GM23248 (cell line): ENCODE measurements around the gene LDB2. TPM values are rescaled to one million over a fixed set of nuclear protein-coding genes. Genes with fewer than 3 reads are reported as not detected.

Experiments used
- DNase-seq: peaks from one replicate; pipeline ENCODE4 v3.0.0-alpha.2; 2015
- H2AFZ ChIP-seq: fragments of 200-600 bp; sonication (generic); 2 replicates; pipeline ENCODE4 v1.6.1; 2016; ENCODE audit warnings: antibody characterized with exemption
- H3F3A ChIP-seq: fragments of 200-600 bp; sonication (generic); 2 replicates; pipeline ENCODE4 v1.6.1; 2016; ENCODE audit warnings: mild to moderate bottlenecking, antibody characterized with exemption, mixed run types; ENCODE audit not compliant: insufficient read depth
- H3K27ac ChIP-seq: fragments of 200-600 bp; sonication (generic); 2 replicates; pipeline ENCODE4 v1.5.1; 2016; ENCODE audit warnings: mild to moderate bottlenecking
- H3K27me3 ChIP-seq: fragments of 200-600 bp; sonication (generic); replicated peaks from 2 replicates; pipeline ENCODE4 v1.6.1; 2016; ENCODE audit warnings: mild to moderate bottlenecking; ENCODE audit not compliant: insufficient read depth
- H3K36me3 ChIP-seq: fragments of 200-600 bp; sonication (generic); 2 replicates; pipeline ENCODE4 v1.6.1; 2016; ENCODE audit warnings: low read depth, mild to moderate bottlenecking
- H3K4me1 ChIP-seq: fragments of 200-600 bp; sonication (generic); 2 replicates; pipeline ENCODE4 v1.6.1; 2016; ENCODE audit warnings: mild to moderate bottlenecking; ENCODE audit not compliant: insufficient read depth
- H3K4me2 ChIP-seq: fragments of 200-600 bp; sonication (generic); one replicate; pipeline ENCODE4 v1.6.1; 2016; ENCODE audit warnings: mild to moderate bottlenecking; ENCODE audit not compliant: unreplicated experiment
- H3K4me3 ChIP-seq: fragments of 200-600 bp; sonication (generic); 2 replicates; pipeline ENCODE4 v1.5.1; 2016; ENCODE audit warnings: mild to moderate bottlenecking
- H3K79me2 ChIP-seq: fragments of 200-600 bp; sonication (generic); 2 replicates; pipeline ENCODE4 v1.6.1; 2016; ENCODE audit warnings: mild to moderate bottlenecking; ENCODE audit not compliant: insufficient read depth
- H3K9ac ChIP-seq: fragments of 200-600 bp; sonication (generic); 2 replicates; pipeline ENCODE4 v1.6.1; 2016; ENCODE audit warnings: mild to moderate bottlenecking
- H3K9me2 ChIP-seq: fragments of 200-600 bp; sonication (generic); 2 replicates; pipeline ENCODE4 v1.6.1; 2016; ENCODE audit warnings: mixed run types, mild to moderate bottlenecking, moderate library complexity; ENCODE audit not compliant: insufficient read depth
- H3K9me3 ChIP-seq: fragments of 200-600 bp; sonication (generic); one replicate; pipeline ENCODE4 v1.6.1; 2017; ENCODE audit warnings: low read depth
- H4K20me1 ChIP-seq: fragments of 200-600 bp; sonication (generic); 2 replicates; pipeline ENCODE4 v1.6.0; 2016; ENCODE audit not compliant: insufficient read depth
- EZH2 ChIP-seq: fragments of 200-600 bp; sonication (generic); IDR thresholded peaks from 2 replicates; pipeline ENCODE4 v1.6.1; 2018; ENCODE audit warnings: antibody characterized with exemption, mild to moderate bottlenecking; ENCODE audit not compliant: insufficient read depth, poor library complexity, severe bottlenecking
- EZH2phosphoT487 ChIP-seq: fragments of 200-600 bp; sonication (generic); IDR thresholded peaks from 2 replicates; pipeline ENCODE4 v1.6.1; 2018; ENCODE audit warnings: antibody characterized with exemption, moderate library complexity, mild to moderate bottlenecking, low read depth; ENCODE audit not compliant: insufficient read depth
- WGBS, 2 experiments: methylation state at CpG; one replicate each; pipeline ENCODE4 v1.1.6; 2015 to 2017; ENCODE audit warnings: low lambda C conversion rate in 2 of 2, low coverage in 1 of 2; ENCODE audit errors: missing lambda C conversion rate in 2 of 2; 5-methylcytosine and 5-hydroxymethylcytosine counted together
- in situ Hi-C: fragments of 300-500 bp; cut with MboI; formaldehyde crosslinking; loops from 2 replicates; pipeline ENCODE4 v1.15.0; 2020
- polyA plus RNA-seq: library from polyadenylated mRNA; unstranded; fragments of >200 nt; fragmentation: Nextera tagmentation; extraction: Ambion mirVana; gene quantifications from 2 replicates; pipeline ENCODE4 v1.2.1, GENCODE V29; 2016
- total RNA-seq: library from RNA; depleted of rRNA; stranded (reverse); fragments of >200 nt; shearing (Covaris generic); gene quantifications from 2 replicates; pipeline ENCODE4 v1.2.3, GENCODE V29; 2014

The LDB2 gene
- total and polyA plus RNA-seq, 2 experiments from 2014 or later, result 52.8 to 76.6 TPM

DNA sequence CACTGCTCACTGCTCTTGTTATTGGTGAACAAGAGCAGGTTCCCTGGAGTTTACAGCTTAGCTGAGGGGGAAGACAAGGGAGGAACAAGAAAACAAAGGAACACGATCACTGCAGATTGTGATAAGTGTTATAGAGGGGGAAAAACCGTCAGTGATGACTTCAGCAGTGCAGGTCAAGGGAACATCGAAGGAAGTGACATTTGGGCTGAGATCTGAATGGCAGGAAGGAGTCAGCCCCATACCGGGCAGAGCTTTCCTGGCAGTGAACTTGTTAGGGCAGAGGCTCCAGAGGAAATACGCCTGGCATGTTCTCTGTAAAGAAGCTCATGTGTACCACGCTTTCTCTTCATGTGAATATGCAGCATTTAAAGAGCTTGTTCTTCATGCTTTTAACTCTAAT, 78.1 kb downstream of the LDB2 start:
- Histone ChIP-seq H3K9me3 (no peaks in the 10 kb centered on the region), H3K9ac (no peak overlapping the region), H3K27me3 (no peaks in the 10 kb centered on the region), H4K20me1 (no peaks in the 10 kb centered on the region), H3K4me2 (no peak overlapping the region), H3K79me2 (peaks cover 69% of the 10 kb centered on the region), H2AFZ (no peak overlapping the region), H3K9me2 (no peaks in the 10 kb centered on the region), H3K4me1 (0 out of 2 replicates have a peak, but pooled peaks cover 10% of the 10 kb centered on the region), H3K36me3 (0 out of 2 replicates have a peak, but pooled peaks cover 3% of the 10 kb centered on the region), H3F3A (0 out of 2 replicates have a peak, but pooled peaks cover 7% of the 10 kb centered on the region), H3K27ac (no peak overlapping the region), H3K4me3 (no peak overlapping the region)
- in situ Hi-C loops, result no loop called here
- WGBS, 2 experiments, result 77 to 79% methylated on average over 6 of the region's 6 CpGs
- no peak for TF ChIP-seq EZH2phosphoT487
- TF ChIP-seq EZH2, result no peak
- DNase-seq, result no peak

DNA sequence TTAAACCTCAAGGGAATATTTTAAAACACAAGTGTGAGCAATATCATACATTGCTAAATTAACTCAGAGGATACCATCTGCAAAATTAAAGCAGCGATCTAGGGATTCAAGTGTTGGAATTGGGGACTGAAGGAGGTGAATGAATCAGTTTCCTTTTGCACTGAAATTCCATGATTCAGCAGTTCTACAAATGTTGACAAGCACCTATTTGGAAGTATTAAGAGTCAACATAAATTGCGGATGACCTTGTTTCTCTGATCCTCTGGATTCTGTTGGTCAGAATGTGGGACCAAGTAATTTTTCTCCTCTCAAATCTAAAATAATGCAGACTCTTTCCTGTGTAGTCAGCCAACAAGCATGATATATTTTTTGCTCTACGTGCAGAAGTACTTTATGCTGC, 78.8 kb downstream of the LDB2 start:
- no peak for DNase-seq
- H3K4me3 ChIP-seq, result no peak overlapping the region
- H3K4me1 ChIP-seq, result 0 out of 2 replicates have a peak, but pooled peaks cover 9% of the 10 kb centered on the region
- in situ Hi-C loops, result no loop called here
- H4K20me1 ChIP-seq, result no peaks in the 10 kb centered on the region
- no peaks in the 10 kb centered on the region for H3K27me3 ChIP-seq
- H3K9me2 ChIP-seq, result no peaks in the 10 kb centered on the region
- H3K79me2 ChIP-seq, result peaks cover 65% of the 10 kb centered on the region
- H3K9ac ChIP-seq, result no peak overlapping the region
- TF ChIP-seq EZH2 (no peak), EZH2phosphoT487 (no peak)
- no peak overlapping the region for H3K4me2 ChIP-seq
- H3K36me3 ChIP-seq, result 0 out of 2 replicates have a peak, but pooled peaks cover 3% of the 10 kb centered on the region
- H3F3A ChIP-seq, result 0 out of 2 replicates have a peak, but pooled peaks cover 7% of the 10 kb centered on the region
- no peak overlapping the region for H2AFZ ChIP-seq
- no peak overlapping the region for H3K27ac ChIP-seq
- 98% methylated on average over 3 of the region's 3 CpGs for WGBS, 2 experiments
- no peaks in the 10 kb centered on the region for H3K9me3 ChIP-seq

DNA sequence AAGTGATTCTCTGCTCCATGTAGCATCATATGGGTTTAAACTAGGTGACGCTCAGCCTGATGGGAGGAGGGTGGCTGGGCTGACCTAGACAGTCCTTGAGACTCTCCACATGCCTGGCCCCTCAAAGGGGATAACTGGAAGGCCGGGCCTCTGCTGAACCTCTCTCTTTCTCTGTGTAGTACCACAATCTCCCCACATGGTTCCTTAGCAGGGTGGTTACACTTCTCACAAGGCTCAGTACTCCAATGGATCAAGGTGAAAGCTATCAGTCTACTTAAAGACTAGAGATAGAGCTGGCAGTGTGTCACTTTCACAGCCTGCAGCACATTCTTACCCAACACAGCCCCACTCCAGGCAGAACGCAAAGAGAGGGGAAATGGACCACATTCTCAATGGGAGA, 80.4 kb downstream of the LDB2 start:
- in situ Hi-C loops, result no loop called here
- no peaks in the 10 kb centered on the region for H3K4me1 ChIP-seq
- 95 to 99% methylated on average over 3 of the region's 3 CpGs for WGBS, 2 experiments

DNA sequence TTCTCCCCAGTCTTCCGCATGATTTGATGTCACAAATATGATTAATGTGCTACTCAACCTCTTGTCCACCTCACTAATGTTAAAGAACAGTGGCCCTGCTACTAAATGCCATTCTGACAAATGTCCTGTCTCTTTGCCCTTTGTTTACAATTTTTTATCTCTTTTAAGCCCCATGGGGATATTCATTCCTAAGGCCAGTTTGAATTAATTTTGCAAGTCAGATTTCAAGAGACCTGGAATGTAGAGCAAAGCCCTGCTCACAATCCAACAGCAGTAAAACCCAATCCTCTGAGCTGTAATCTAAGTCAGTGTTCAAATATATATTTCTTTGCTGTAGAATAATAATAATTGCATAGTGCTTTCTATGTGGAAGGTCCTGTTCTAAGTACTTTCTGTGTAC, 81.2 kb downstream of the LDB2 start:
- Histone ChIP-seq H3K9me2 (no peaks in the 10 kb centered on the region), H3K27ac (no peak overlapping the region), H3K9ac (no peak overlapping the region), H3K9me3 (no peaks in the 10 kb centered on the region), H3K79me2 (peaks cover 65% of the 10 kb centered on the region), H3F3A (no peaks in the 10 kb centered on the region), H3K4me2 (no peak overlapping the region), H4K20me1 (no peaks in the 10 kb centered on the region), H2AFZ (no peak overlapping the region), H3K27me3 (no peaks in the 10 kb centered on the region), H3K4me3 (no peak overlapping the region), H3K36me3 (no peaks in the 10 kb centered on the region), H3K4me1 (no peaks in the 10 kb centered on the region)
- 94 to 100% methylated on average over 1 of the region's 1 CpG for WGBS, 2 experiments
- TF ChIP-seq EZH2phosphoT487, result no peak
- no peak for DNase-seq
- in situ Hi-C loops, result no loop called here

More for the DNA sequence above, 80.4 kb downstream of the LDB2 start:
- Histone ChIP-seq H3F3A (no peaks in the 10 kb centered on the region), H3K9me2 (no peaks in the 10 kb centered on the region), H3K36me3 (no peaks in the 10 kb centered on the region), H3K4me2 (no peak overlapping the region), H2AFZ (no peak overlapping the region), H3K27me3 (no peaks in the 10 kb centered on the region), H3K9ac (no peak overlapping the region), H3K9me3 (no peaks in the 10 kb centered on the region), H3K4me3 (no peak overlapping the region), H3K79me2 (peaks cover 62% of the 10 kb centered on the region), H4K20me1 (no peaks in the 10 kb centered on the region), H3K27ac (no peak overlapping the region)
- no peak for TF ChIP-seq EZH2phosphoT487
- TF ChIP-seq EZH2, result no peak
- DNase-seq, result no peak

DNA sequence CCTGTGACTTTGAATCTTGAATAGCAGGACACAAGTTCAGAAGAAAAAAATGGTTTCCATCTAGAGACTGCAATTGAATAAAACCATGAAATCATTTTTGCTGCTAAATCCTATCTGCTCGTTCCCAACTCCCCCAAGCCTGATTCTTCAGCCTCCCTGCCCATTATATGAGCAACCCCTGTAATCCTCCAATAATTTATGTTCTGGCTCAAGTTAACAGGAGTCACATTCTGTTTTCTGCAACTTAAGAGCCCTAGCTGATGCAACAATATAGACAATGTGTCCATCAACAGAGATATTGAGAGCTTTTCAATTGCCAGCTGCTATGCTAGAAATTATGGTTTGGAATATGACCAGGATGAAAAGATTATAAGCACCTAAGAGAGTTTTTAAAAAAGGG, 84.1 kb downstream of the LDB2 start:
- H3K79me2 ChIP-seq, result peaks cover 52% of the 10 kb centered on the region
- in situ Hi-C loops, result no loop called here
- no peaks in the 10 kb centered on the region for H4K20me1 ChIP-seq
- no peaks in the 10 kb centered on the region for H3K4me1 ChIP-seq
- H2AFZ ChIP-seq, result no peak overlapping the region
- no peak overlapping the region for H3K4me2 ChIP-seq
- 100% methylated on average over 1 of the region's 1 CpG for WGBS, 2 experiments
- no peaks in the 10 kb centered on the region for H3F3A ChIP-seq
- TF ChIP-seq EZH2 (no peak), EZH2phosphoT487 (no peak)
- no peak overlapping the region for H3K4me3 ChIP-seq
- H3K27me3 ChIP-seq, result no peaks in the 10 kb centered on the region
- no peaks in the 10 kb centered on the region for H3K9me3 ChIP-seq
- no peak overlapping the region for H3K9ac ChIP-seq
- no peak overlapping the region for H3K27ac ChIP-seq
- DNase-seq, result no peak
- no peaks in the 10 kb centered on the region for H3K9me2 ChIP-seq
- no peaks in the 10 kb centered on the region for H3K36me3 ChIP-seq
